ENCODE results near the gene SMAD5. TPM values are rescaled to one million over a fixed set of nuclear protein-coding genes. Genes with fewer than 3 reads are reported as not detected.
A peak's percentile ranks its signal among the peaks of the same experiment; 100 is the strongest.

SMAD5 gene
- total and polyA plus RNA-seq, 3 donors from 2014 or later: 25.4 to 36.0 (median 29.1) TPM

DNA sequence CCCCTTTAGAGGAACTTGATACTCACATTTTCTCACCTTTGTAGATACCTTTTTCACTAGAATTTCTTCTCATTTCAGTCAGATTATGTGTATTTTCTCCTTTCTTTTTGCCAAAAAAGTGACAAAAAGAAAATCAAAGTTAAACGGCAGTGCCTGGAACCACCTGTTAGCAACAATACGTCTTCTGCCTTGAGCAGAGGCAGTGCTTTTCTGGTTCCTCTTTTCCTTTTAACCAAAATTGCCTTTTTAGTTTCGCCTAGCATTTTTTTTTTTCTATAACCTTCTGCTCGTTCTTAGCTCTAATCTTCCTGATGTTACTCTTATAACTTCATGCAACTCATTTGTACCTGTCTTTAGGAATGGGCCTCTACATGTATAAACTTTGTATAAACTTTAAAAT is 34.3 kb downstream of the SMAD5 start:
- Histone ChIP-seq H3K4me1 (no peaks in the 10 kb centered on the region), H3K9me3 (no peaks in the 10 kb centered on the region), H3K4me3 (no peak overlapping the region), H3K27ac (no peak overlapping the region), H3K36me3 (ENCODE audit: low read depth, missing control alignments) (no peaks in the 10 kb centered on the region), H3K27me3 (no peaks in the 10 kb centered on the region)
- DNase-seq: no peak
- 77 to 78% methylated on average over 4 of the region's 4 CpGs for WGBS, 2 donors
- TF ChIP-seq, protein P1, sequence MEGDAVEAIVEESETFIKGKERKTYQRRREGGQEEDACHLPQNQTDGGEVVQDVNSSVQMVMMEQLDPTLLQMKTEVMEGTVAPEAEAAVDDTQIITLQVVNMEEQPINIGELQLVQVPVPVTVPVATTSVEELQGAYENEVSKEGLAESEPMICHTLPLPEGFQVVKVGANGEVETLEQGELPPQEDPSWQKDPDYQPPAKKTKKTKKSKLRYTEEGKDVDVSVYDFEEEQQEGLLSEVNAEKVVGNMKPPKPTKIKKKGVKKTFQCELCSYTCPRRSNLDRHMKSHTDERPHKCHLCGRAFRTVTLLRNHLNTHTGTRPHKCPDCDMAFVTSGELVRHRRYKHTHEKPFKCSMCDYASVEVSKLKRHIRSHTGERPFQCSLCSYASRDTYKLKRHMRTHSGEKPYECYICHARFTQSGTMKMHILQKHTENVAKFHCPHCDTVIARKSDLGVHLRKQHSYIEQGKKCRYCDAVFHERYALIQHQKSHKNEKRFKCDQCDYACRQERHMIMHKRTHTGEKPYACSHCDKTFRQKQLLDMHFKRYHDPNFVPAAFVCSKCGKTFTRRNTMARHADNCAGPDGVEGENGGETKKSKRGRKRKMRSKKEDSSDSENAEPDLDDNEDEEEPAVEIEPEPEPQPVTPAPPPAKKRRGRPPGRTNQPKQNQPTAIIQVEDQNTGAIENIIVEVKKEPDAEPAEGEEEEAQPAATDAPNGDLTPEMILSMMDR (IDR thresholded peaks at IDR 0.05): no peak
- no peak for TF ChIP-seq POLR2A (IDR thresholded peaks at IDR 0.05)
- intact Hi-C loops (cut with DNase I; ENCODE audit: low total_unique reads): no loop called here

DNA sequence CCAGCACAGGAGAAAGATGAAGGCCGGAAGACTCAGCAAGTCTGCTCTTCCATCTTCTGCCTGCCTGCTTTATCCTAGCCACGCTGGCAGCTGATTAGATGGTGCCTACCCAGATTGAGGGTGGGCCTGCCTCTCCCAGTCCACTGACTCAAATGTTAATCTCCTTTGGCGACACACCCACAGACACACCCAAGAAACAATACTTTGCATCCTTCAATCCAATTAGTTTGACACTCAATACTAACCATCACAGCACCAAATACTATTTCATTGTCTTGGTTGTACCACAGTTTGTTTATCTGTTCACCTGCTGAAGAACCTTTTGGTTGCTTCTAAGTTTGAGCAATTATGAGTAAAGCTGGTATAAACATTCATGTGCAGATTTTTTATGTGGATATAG is 36.6 kb downstream of the SMAD5 start:
- 96 to 98% methylated on average over 3 of the region's 3 CpGs for WGBS, 2 donors
- Histone ChIP-seq H3K4me3 (no peak overlapping the region), H3K4me1 (no peaks in the 10 kb centered on the region), H3K27me3 (no peaks in the 10 kb centered on the region), H3K27ac (no peak overlapping the region), H3K36me3 (ENCODE audit: low read depth, missing control alignments) (no peaks in the 10 kb centered on the region), H3K9me3 (no peaks in the 10 kb centered on the region)
- no peak for DNase-seq
- intact Hi-C loops (cut with DNase I; ENCODE audit: low total_unique reads): no loop called here
- TF ChIP-seq, protein P1 (IDR thresholded peaks at IDR 0.05): no peak

DNA sequence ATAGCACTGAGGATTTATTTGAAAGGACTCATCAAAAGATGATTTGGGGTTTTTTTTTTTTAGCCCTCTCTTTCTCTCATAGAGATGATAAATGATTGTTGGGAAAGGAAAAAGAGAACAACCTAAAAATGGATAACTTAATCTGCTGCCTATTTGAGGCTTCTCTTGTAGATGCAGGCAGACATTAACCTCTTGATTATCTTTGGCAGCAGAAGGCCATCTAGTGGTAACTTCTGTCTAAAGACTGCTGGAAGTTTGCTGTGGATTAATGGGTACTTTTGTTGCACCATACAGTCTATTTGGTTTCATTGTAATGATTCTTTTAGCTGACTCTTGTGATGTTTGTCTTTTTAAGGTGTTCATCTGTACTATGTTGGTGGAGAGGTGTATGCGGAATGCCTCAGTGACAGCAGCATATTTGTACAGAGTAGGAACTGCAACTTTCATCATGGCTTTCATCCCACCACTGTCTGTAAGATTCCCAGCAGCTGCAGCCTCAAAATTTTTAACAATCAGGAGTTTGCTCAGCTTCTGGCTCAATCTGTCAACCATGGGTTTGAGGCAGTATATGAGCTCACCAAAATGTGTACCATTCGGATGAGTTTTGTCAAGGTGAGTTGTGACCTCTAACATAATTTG is 41.5 kb downstream of the SMAD5 start:
- Histone ChIP-seq H3K4me3 (no peak overlapping the region), H3K27me3 (no peaks in the 10 kb centered on the region), H3K4me1 (no peaks in the 10 kb centered on the region), H3K27ac (no peak overlapping the region), H3K36me3 (ENCODE audit: low read depth, missing control alignments) (no peaks in the 10 kb centered on the region), H3K9me3 (no peaks in the 10 kb centered on the region)
- 91 to 95% methylated on average over 2 of the region's 2 CpGs for whole genome bisulfite sequencing, 2 donors
- TF ChIP-seq, protein P1 (IDR thresholded peaks at IDR 0.05): peak in 1 of 3 experiments; percentile 38
- TF ChIP-seq POLR2A (IDR thresholded peaks at IDR 0.05): no peak
- intact Hi-C loops (cut with DNase I; ENCODE audit: low total_unique reads): no loop called here
- no peak for DNase-seq

DNA sequence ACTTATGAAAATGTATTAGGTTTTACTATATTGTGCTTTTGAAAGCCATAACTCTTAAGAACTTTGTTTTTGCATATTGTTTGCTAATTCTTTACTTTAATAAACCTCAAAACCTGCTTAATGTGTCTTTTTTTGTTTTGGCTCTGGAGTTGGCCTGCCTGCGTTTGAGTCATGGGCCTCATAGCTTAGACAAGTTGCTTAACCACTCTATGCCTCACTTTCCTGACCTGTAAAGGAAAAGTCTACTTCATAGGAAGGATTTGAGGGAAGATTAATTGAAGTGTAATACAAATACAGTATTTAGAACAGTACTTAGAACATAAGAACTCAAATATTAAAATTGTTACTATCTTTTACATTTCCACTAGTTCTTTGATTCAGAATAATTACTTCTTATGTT is 50.0 kb downstream of the SMAD5 start:
- no peaks in the 10 kb centered on the region for H3K36me3 ChIP-seq (ENCODE audit: low read depth, missing control alignments)
- no peaks in the 10 kb centered on the region for H3K9me3 ChIP-seq
- no peaks in the 10 kb centered on the region for H3K4me1 ChIP-seq
- TF ChIP-seq, protein P1 (IDR thresholded peaks at IDR 0.05): no peak
- TF ChIP-seq POLR2A (IDR thresholded peaks at IDR 0.05): no peak
- no peaks in the 10 kb centered on the region for H3K27me3 ChIP-seq
- DNase-seq: no peak
- no peak overlapping the region for H3K27ac ChIP-seq
- no peak overlapping the region for H3K4me3 ChIP-seq
- WGBS, 2 donors: 88 to 97% methylated on average over 1 of the region's 1 CpG
- intact Hi-C loops (cut with DNase I; ENCODE audit: low total_unique reads): no loop called here

DNA sequence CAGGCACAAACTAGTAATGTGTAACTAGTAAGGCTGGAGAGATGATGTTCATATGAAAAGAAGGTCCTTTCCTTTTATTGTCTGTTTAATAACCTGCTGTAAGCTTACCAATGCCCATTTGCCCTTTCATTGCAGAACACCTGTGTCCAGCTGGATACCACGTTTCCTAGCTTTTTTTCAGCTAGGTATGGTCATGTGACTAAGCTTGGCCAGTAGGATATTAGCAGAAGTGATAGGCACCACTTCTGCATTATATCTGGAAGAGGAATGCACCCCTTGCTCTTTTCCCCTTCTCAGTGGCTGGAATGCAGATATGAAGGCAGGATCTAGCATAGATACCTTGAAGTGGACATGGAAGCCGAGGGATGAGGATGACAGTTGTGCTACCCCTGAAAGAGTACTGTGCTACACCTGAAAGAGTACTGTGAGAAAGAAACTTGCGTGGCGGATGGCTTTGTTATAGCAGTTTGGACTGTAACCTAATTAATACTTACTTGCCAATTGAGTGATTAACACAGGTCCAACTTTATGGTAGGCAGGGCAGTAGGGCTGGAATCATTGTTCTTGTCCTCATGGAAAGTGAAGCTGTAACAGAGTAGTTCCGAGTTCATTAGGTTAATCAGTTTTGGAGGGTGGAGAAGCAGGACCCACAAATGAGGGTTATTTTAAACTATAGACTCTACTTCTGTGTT is 53.5 kb downstream of the SMAD5 start:
- 90 to 92% methylated on average over 5 of the region's 5 CpGs for WGBS, 2 donors
- Histone ChIP-seq H3K4me3 (no peak overlapping the region), H3K4me1 (no peaks in the 10 kb centered on the region), H3K9me3 (no peaks in the 10 kb centered on the region), H3K27me3 (no peaks in the 10 kb centered on the region), H3K36me3 (ENCODE audit: low read depth, missing control alignments) (no peaks in the 10 kb centered on the region), H3K27ac (no peak overlapping the region)
- intact Hi-C loops (cut with DNase I; ENCODE audit: low total_unique reads): no loop called here
- no peak for TF ChIP-seq POLR2A (IDR thresholded peaks at IDR 0.05)
- TF ChIP-seq, protein P1 (IDR thresholded peaks at IDR 0.05): no peak
- no peak for DNase-seq
